Astrocyte (in vitro differentiated cells and primary cell): Measurements from ENCODE around the gene SMOC1.

Source experiments
- CTCF ChIP-seq: IDR thresholded peaks from 2 replicates; pipeline ENCODE4 v1.5.1; 2011; ENCODE audit warnings: low read depth, mild to moderate bottlenecking, inconsistent platforms, low read length, moderate library complexity; ENCODE audit not compliant: insufficient read depth
- EZH2 ChIP-seq: IDR thresholded peaks from 2 replicates; pipeline ENCODE4 v1.6.1; 2012; ENCODE audit warnings: mild to moderate bottlenecking, low read length, inconsistent platforms; ENCODE audit not compliant: insufficient read depth

DNA sequence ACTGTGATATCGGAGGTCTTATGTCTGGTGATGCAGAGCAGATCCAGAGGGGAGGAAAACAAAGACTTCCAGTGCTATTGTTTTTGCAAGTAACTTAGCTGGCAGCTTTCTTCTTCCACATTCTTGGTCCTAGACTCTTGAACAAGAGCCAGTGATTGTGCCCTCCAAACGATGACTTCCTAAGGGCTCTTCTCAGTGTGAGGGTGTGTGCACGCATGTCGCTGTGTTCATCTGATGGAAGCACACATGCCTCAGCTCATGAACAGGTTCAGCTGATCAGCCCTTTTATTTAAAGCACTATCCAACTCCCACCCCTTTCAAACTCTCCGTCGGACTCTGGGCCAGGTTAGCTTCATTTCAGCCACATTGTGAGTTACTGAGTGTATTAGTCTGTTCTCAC is 59.5 kb downstream of the SMOC1 start:
- TF ChIP-seq CTCF (no peak), EZH2 (no peak)
